Smooth muscle cell (in vitro differentiated cells): ENCODE data around the gene CADM1. TPM values are rescaled to one million over a fixed set of nuclear protein-coding genes. Genes with fewer than 3 reads are reported as not detected.

Experiments
- DNase-seq: peaks from one replicate; lab custom pipeline; 2025; ENCODE audit not compliant: unreplicated experiment; lab: John Stamatoyannopoulos, UW
- H2AFZ ChIP-seq: fragments of 200-600 bp; sonication (generic); 2 replicates; pipeline ENCODE4 v1.6.0; 2016; ENCODE audit warnings: antibody characterized with exemption, low read depth, mild to moderate bottlenecking
- H3F3A ChIP-seq: fragments of 200-600 bp; sonication (generic); 2 replicates; pipeline ENCODE4 v1.6.0; 2017; ENCODE audit warnings: antibody characterized with exemption, low read depth
- H3K27ac ChIP-seq: fragments of 200-600 bp; sonication (generic); 2 replicates; pipeline ENCODE4 v1.5.1; 2016; ENCODE audit warnings: low read depth, mild to moderate bottlenecking
- H3K27me3 ChIP-seq: fragments of 200-600 bp; sonication (generic); 2 replicates; pipeline ENCODE4 v1.6.1; 2016; ENCODE audit warnings: low read depth, mild to moderate bottlenecking
- H3K36me3 ChIP-seq: fragments of 200-600 bp; sonication (generic); 2 replicates; pipeline ENCODE4 v1.5.1; 2016; ENCODE audit warnings: low read depth
- H3K4me1 ChIP-seq: fragments of 200-600 bp; sonication (generic); 2 replicates; pipeline ENCODE4 v1.5.1; 2016; ENCODE audit warnings: low read depth
- H3K4me2 ChIP-seq: fragments of 200-600 bp; sonication (generic); 2 replicates; pipeline ENCODE4 v1.6.0; 2016; ENCODE audit warnings: mild to moderate bottlenecking
- H3K4me3 ChIP-seq: fragments of 200-600 bp; sonication (generic); 2 replicates; pipeline ENCODE4 v1.5.1; 2016; ENCODE audit warnings: mild to moderate bottlenecking
- H3K79me2 ChIP-seq: fragments of 200-600 bp; sonication (generic); 2 replicates; pipeline ENCODE4 v1.6.0; 2016; ENCODE audit warnings: low read depth, mild to moderate bottlenecking
- H3K9ac ChIP-seq: fragments of 200-600 bp; sonication (generic); 2 replicates; pipeline ENCODE4 v1.6.0; 2016; ENCODE audit warnings: low read depth
- H3K9me3 ChIP-seq: fragments of 200-600 bp; sonication (generic); replicated peaks from 2 replicates; pipeline ENCODE4 v1.5.1; 2016; ENCODE audit warnings: low read depth
- H4K20me1 ChIP-seq: fragments of 200-600 bp; sonication (generic); 2 replicates; pipeline ENCODE4 v1.6.0; 2016; ENCODE audit warnings: low read depth
- CTCF ChIP-seq: fragments of 200-600 bp; sonication (generic); IDR thresholded peaks from 2 replicates; pipeline ENCODE4 v1.5.1; 2017; ENCODE audit warnings: borderline replicate concordance, mild to moderate bottlenecking, antibody characterized with exemption; ENCODE audit not compliant: insufficient read depth, poor library complexity, severe bottlenecking
- WGBS: methylation state at CpG from one replicate; pipeline ENCODE4 v1.1.7; 2016; ENCODE audit warnings: low lambda C conversion rate; 5-methylcytosine and 5-hydroxymethylcytosine counted together
- polyA plus RNA-seq: library from polyadenylated mRNA; unstranded; fragments of >200 nt; fragmentation: Nextera tagmentation; extraction: Ambion mirVana; gene quantifications from 2 replicates; pipeline ENCODE4 v1.2.1, GENCODE V29; 2016
- total RNA-seq: library from RNA; depleted of rRNA; stranded (reverse); fragments of >200 nt; gene quantifications from 2 replicates; pipeline ENCODE4 v1.2.3, GENCODE V29; 2014

Gene CADM1
- total and polyA plus RNA-seq, 2 experiments from 2014 or later: 158 to 167 TPM

- H3K9me3 ChIP-seq: no peaks in the 10 kb centered on the region
- DNase-seq: no peak
- no peaks in the 10 kb centered on the region for H3K36me3 ChIP-seq
- no peak overlapping the region for H2AFZ ChIP-seq
- TF ChIP-seq CTCF: no peak
- H3K4me1 ChIP-seq: peaks cover 28% of the 10 kb centered on the region
- no peaks in the 10 kb centered on the region for H3K27me3 ChIP-seq
- peak overlapping the region; percentile 46 for H3K27ac ChIP-seq
- no peak overlapping the region for H3K4me3 ChIP-seq
- no peaks in the 10 kb centered on the region for H4K20me1 ChIP-seq
- H3K9ac ChIP-seq: no peak overlapping the region
- no peaks in the 10 kb centered on the region for H3K79me2 ChIP-seq
- 78% methylated on average over 3 of the region's 3 CpGs for WGBS
- peak overlapping the region; percentile 60 for H3K4me2 ChIP-seq
- H3F3A ChIP-seq: no peaks in the 10 kb centered on the region
Measured at GRCh38 chr11:115291325-115291724, 212.9 kb downstream of the CADM1 start.

DNA sequence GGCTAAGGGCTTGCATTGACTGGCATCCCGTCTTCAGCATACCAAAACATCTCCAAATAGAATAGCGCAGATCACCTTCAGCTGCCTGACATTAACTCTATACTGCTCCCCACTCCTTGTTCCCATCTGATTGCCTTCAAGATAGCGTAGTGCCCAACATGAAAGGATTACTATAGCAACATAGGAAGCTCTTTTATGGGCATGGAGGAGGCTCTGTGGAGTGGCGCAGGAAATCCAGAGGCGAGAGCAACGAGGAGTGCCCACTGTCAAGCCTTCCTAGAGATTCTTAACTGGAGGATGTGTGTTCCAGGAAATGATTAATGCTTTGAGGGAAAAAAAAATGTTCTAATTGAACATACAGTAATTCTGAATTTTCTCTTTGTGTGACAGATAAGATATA lies 213.3 kb downstream of the CADM1 start:
- Histone ChIP-seq H3K27ac (peak overlapping the region; percentile 46), H3K79me2 (no peaks in the 10 kb centered on the region), H3K4me3 (no peak overlapping the region), H3F3A (no peaks in the 10 kb centered on the region), H3K27me3 (no peaks in the 10 kb centered on the region), H3K9ac (no peak overlapping the region), H3K9me3 (no peaks in the 10 kb centered on the region), H3K36me3 (no peaks in the 10 kb centered on the region), H2AFZ (no peak overlapping the region), H3K4me2 (peak overlapping the region; percentile 60), H3K4me1 (peaks cover 29% of the 10 kb centered on the region), H4K20me1 (no peaks in the 10 kb centered on the region)
- no peak for DNase-seq
- TF ChIP-seq CTCF: no peak
- 67% methylated on average over 6 of the region's 6 CpGs for WGBS

GRCh38 chr11:115290479-115290878 lies 213.7 kb downstream of the CADM1 start:
- peaks cover under 1% of the 10 kb centered on the region for H3K79me2 ChIP-seq
- H3F3A ChIP-seq: no peaks in the 10 kb centered on the region
- TF ChIP-seq CTCF: no peak
- H3K9ac ChIP-seq: no peak overlapping the region
- peak overlapping the region; percentile 60 for H3K4me2 ChIP-seq
- H3K4me1 ChIP-seq: peaks cover 29% of the 10 kb centered on the region
- no peak overlapping the region for H3K4me3 ChIP-seq
- no peaks in the 10 kb centered on the region for H3K27me3 ChIP-seq
- H3K9me3 ChIP-seq: no peaks in the 10 kb centered on the region
- H3K27ac ChIP-seq: peak overlapping the region; percentile 46
- H4K20me1 ChIP-seq: no peaks in the 10 kb centered on the region
- no peak for DNase-seq
- WGBS: 86% methylated on average over 1 of the region's 1 CpG
- H2AFZ ChIP-seq: no peak overlapping the region
- H3K36me3 ChIP-seq: no peaks in the 10 kb centered on the region

DNA sequence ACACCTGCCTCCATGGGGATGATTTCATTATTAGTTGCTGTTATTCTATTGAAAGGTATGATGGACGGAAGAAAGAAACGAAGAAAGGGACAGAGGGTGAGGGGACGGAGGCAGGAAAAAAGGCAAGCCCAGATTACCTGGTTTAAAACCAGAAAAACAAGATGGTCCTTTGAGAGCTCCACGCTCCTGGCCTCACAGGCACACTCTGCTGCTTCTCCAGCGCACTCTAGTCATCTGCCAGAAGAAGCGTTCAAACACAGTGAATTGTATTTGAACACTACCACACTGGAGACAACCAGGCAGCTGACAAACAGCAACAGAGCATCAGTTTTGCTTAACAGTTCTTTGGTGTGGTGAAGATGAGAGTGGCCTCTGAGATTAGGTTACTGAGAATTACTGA lies 216.9 kb downstream of the CADM1 start:
- no peak overlapping the region for H3K27ac ChIP-seq
- no peaks in the 10 kb centered on the region for H3F3A ChIP-seq
- H3K9me3 ChIP-seq: no peaks in the 10 kb centered on the region
- no peak overlapping the region for H3K9ac ChIP-seq
- peaks cover 29% of the 10 kb centered on the region for H3K4me1 ChIP-seq
- no peak overlapping the region for H3K4me2 ChIP-seq
- DNase-seq: no peak
- H3K27me3 ChIP-seq: no peaks in the 10 kb centered on the region
- no peak overlapping the region for H3K4me3 ChIP-seq
- 87% methylated on average over 6 of the region's 6 CpGs for WGBS
- no peaks in the 10 kb centered on the region for H3K36me3 ChIP-seq
- no peaks in the 10 kb centered on the region for H4K20me1 ChIP-seq
- no peak overlapping the region for H2AFZ ChIP-seq
- TF ChIP-seq CTCF: no peak
- H3K79me2 ChIP-seq: peaks cover 7% of the 10 kb centered on the region
